T-helper 1 cell treated with Interleukin-12 subunit alpha and Interleukin-12 subunit beta and Interleukin-4 antibody, amounts not matched to agents 30 μg/mL and 1 μg/mL, for 36 hours (primary cell): ENCODE data around the gene OCLN.
"Not testable (repeated sequence)": the region's sequence is repeated elsewhere in the genome, so short reads cannot be mapped to it uniquely, and the experiment has no call there.

Source experiments
- H3K27ac Mint-ChIP-seq: one replicate; pipeline ENCODE4 v1.8.0; 2021; ENCODE audit warnings: mild to moderate bottlenecking, mixed read lengths
- H3K27me3 Mint-ChIP-seq: one replicate; pipeline ENCODE4 v1.8.0; 2021; ENCODE audit warnings: low read depth, mixed read lengths
- H3K36me3 Mint-ChIP-seq: one replicate; pipeline ENCODE4 v1.8.0; 2021; ENCODE audit warnings: low read depth, mixed read lengths
- H3K4me1 Mint-ChIP-seq: one replicate; pipeline ENCODE4 v1.8.0; 2021; ENCODE audit warnings: low read depth, mixed read lengths
- H3K4me3 Mint-ChIP-seq: one replicate; pipeline ENCODE4 v1.8.0; 2021; ENCODE audit warnings: mild to moderate bottlenecking, moderate library complexity, mixed read lengths
- H3K9me3 Mint-ChIP-seq: one replicate; pipeline ENCODE4 v1.8.0; 2021; ENCODE audit warnings: mixed read lengths

Gene OCLN

DNA sequence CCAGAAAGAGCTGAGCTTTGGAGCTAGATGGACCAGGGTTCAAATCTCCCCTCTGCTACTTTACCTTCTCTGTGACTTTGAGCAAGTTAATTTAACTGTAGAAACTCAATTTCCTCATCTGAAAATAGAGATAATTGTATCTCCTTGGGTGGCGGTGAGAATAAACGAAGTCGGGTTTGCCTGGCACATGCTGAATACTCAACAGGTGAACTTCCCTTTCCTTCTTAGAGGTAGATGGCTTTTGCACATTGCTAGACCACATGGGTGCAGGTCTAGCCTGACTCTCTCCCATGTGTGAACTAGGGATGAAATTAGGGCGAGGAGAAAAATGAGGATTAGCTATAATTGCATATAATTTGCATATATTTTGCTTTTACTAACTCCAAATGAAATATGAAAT, 36.0 kb downstream of the OCLN start:
- Mint-ChIP-seq H3K27ac (no peak overlapping the region), H3K9me3 (no peaks in the 10 kb centered on the region), H3K4me3 (no peak overlapping the region), H3K27me3 (peaks cover 22% of the 10 kb centered on the region), H3K36me3 (no peaks in the 10 kb centered on the region), H3K4me1 (no peaks in the 10 kb centered on the region)

GRCh38 chr5:69530561-69531405, 38.2 kb downstream of the OCLN start:
- no peaks in the 10 kb centered on the region for H3K36me3 Mint-ChIP-seq

GRCh38 chr5:69531406-69531801, 38.8 kb downstream of the OCLN start:
- Mint-ChIP-seq H3K27me3 (peaks cover 22% of the 10 kb centered on the region), H3K4me3 (no peak overlapping the region)

More at GRCh38 chr5:69530561-69531405, 38.2 kb downstream of the OCLN start:
- Mint-ChIP-seq H3K9me3 (no peaks in the 10 kb centered on the region), H3K4me3 (no peak overlapping the region), H3K27me3 (peaks cover 22% of the 10 kb centered on the region), H3K4me1 (no peaks in the 10 kb centered on the region), H3K27ac (no peak overlapping the region)

GRCh38 chr5:69537911-69538310, 45.3 kb downstream of the OCLN start:
- not testable (repeated sequence) for H3K4me1 Mint-ChIP-seq, H3K27me3 Mint-ChIP-seq, H3K27ac Mint-ChIP-seq, H3K36me3 Mint-ChIP-seq, H3K4me3 Mint-ChIP-seq, H3K9me3 Mint-ChIP-seq

More at GRCh38 chr5:69531406-69531801, 38.8 kb downstream of the OCLN start:
- no peaks in the 10 kb centered on the region for H3K4me1 Mint-ChIP-seq
- no peak overlapping the region for H3K27ac Mint-ChIP-seq
- no peaks in the 10 kb centered on the region for H3K36me3 Mint-ChIP-seq
- no peaks in the 10 kb centered on the region for H3K9me3 Mint-ChIP-seq

DNA sequence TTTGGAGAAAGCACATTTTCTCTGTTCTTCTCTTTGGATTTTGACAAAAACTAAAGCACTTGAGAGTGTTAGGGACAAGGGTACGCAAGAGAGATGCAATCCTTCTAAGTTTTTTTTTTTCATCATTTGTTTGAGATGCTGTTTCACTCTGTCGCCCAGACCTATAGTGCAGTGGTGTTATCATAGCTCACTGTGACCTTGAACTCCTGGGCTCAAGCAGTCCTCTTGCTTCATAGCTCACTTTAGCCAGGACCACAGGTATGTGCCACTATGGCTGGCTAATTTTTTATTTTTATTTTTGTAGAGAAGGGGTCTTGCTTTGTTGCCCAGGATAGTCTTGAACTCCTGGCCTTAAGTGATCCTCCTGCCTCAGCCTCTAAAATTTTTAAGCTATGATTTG, 46.1 kb downstream of the OCLN start:
- not testable (repeated sequence) for H3K4me3 Mint-ChIP-seq, H3K9me3 Mint-ChIP-seq, H3K27ac Mint-ChIP-seq, H3K4me1 Mint-ChIP-seq, H3K27me3 Mint-ChIP-seq, H3K36me3 Mint-ChIP-seq

DNA sequence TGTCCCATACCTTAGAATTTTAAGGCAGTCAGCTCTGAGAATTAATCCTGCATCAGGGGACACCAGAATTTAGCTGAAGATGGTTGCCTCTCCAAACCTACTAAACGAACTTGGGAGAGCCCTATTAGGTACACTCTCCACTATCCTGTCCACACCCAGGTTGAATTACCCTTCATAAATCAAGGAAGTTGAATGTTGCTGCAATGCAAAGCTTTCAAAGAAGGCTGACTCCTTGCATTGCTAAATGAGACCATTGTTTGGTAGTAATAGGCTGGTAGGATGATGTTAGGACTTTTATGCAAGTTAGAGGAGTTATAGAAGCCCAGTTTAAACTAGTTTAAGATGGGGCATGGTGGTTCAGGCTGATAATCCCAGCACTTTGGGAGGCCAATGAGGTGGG, 48.8 kb downstream of the OCLN start:
- H3K4me3 Mint-ChIP-seq, H3K9me3 Mint-ChIP-seq, H3K27me3 Mint-ChIP-seq, H3K27ac Mint-ChIP-seq, H3K36me3 Mint-ChIP-seq, H3K4me1 Mint-ChIP-seq: not testable (repeated sequence)

DNA sequence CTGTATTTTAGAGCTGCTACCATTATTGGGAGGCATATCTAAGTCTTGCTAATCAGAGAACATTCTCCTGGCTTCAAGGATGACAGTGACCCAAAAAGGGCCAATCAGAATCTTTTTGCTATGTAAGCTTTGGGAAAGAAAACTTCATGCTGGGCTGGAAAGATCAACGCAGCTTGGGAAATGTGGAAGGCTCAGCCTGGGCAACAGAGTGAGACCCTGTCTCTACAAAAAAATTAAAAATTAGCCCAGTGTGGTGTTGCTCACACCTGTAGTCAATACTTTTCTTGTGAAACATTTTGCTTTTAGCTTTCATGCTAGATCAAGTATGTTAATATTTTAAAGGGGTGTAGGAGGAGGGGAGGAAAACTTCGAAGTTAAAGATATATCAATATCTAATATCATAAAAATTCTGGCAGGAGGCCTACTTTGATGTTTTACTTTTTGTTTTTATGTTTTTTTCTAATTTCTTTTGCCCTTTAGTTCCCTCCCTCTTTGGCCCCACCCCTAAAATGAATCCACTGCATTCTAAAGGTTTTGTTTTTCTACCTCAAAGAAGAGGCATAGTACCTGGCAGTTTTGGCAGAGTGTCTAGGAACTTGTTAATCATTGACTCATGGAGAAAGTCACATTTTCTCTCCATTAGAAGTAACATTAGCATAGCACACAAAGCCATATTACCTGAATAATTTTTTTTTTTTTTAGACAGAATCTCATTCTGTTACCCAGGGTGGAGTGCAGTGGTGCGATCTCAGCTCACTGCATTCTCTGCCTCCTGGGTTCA, 50.4 kb downstream of the OCLN start:
- not testable (repeated sequence) for H3K27me3 Mint-ChIP-seq, H3K4me1 Mint-ChIP-seq, H3K4me3 Mint-ChIP-seq, H3K27ac Mint-ChIP-seq, H3K36me3 Mint-ChIP-seq, H3K9me3 Mint-ChIP-seq

DNA sequence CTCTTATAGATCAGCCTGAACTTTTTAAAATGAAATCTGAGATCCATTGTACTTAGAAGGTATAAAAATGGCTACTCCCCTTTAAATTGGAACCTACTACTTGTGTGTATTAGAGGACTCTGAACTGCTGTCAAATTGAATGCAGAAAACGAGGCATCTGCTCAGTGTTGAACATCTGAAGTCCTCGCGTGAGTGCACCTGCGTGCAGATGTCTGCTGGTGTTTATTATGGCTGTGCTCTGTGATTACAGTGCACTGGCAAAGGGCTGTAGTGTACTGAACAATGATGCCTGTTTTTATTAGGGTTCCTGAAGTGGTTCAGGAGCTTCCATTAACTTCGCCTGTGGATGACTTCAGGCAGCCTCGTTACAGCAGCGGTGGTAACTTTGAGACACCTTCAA, 52.0 kb downstream of the OCLN start:
- H3K36me3 Mint-ChIP-seq, H3K4me1 Mint-ChIP-seq, H3K27me3 Mint-ChIP-seq, H3K27ac Mint-ChIP-seq, H3K9me3 Mint-ChIP-seq, H3K4me3 Mint-ChIP-seq: not testable (repeated sequence)

GRCh38 chr5:69559908-69560330, 67.3 kb downstream of the OCLN start, which contains the start of gene GTF2H2C:
GTF2H2C (plus strand) TSS chr5:69560191; CDS start chr5:69565133, 4,942 bp downstream.
- not testable (repeated sequence) for H3K27me3 Mint-ChIP-seq, H3K36me3 Mint-ChIP-seq, H3K4me1 Mint-ChIP-seq, H3K9me3 Mint-ChIP-seq
- H3K4me3 Mint-ChIP-seq, result peak within 1 kb of the TSS; percentile 92
- peak within 1 kb of the TSS; percentile 85 for H3K27ac Mint-ChIP-seq

DNA sequence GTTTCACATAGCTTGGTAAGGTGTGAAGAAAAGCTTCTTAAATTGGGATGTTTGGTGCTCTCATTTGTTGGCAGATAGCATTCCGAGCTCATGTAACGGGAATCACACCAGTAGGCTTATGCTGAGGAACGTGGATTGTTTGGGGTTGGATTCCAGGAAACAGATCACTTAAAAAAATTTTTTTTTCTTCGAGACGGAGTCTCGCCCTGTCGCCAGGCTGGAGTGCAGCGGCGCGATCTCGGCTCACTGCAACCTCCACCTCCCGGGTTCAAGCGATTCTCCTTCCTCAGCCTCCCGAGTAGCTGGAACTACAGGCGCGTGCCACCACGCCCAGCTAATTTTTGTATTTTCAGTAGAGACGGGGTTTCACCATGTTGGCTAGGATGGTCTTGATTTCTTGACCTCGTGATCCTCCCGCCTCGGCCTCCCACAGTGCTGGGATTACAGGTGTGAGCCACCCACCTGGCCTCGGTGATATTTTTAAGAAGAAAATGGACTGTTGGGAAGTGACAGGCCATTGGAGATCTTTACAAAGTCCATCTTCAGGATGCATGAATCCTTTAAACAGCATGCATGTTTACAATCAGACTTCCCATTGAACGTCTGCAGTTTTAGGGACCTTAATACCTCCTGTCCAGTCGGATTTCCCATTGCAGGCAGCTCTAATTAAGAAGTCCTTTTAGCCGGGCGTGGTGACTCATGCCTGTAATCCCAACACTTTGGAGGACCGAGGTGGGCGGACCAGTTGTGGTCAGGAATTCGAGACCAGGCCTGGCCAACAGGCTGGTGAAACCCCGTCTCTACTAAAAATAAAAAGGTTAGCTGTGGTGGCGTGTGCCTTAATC, 68.2 kb downstream of the OCLN start:
- not testable (repeated sequence) for H3K27ac Mint-ChIP-seq, H3K36me3 Mint-ChIP-seq, H3K9me3 Mint-ChIP-seq, H3K27me3 Mint-ChIP-seq, H3K4me1 Mint-ChIP-seq
- peak overlapping the region; percentile 64 for H3K4me3 Mint-ChIP-seq

DNA sequence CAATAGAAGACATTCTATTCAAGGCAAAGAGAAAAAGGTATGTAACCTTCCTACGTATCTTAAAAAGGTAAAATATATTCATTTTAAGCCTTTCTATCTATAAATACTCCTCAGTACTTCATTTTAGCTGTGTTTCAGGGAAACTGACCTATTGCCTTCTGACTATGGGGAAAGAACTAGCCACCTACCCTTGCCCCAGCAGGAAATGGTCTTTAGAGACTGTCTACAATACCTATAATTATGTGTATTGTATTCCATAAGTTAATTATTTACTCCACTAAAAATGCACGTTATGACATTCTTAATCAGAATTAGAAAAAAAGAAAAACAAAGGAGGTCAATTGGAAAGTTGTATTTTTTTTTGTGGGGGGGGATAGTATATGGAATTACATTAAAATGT, 73.6 kb downstream of the OCLN start:
- H3K4me1 Mint-ChIP-seq, H3K9me3 Mint-ChIP-seq, H3K27ac Mint-ChIP-seq, H3K4me3 Mint-ChIP-seq, H3K36me3 Mint-ChIP-seq, H3K27me3 Mint-ChIP-seq: not testable (repeated sequence)

DNA sequence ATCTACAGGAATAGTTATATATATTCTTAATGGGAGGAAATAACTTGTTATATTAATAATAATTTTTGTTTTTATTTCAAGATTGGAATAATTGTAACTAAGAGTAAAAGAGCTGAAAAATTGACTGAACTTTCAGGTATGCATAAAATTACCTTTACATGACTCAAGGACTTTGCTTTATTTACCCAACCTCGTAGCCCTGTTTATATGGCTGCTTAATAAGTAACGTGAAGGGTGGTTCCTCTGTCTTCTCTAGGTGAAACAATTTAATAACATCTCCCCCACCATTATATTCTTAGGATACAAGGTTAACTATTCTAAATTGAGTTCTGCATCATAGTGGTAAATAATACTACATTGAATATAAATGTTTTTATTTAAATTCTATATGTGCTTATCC, 75.5 kb downstream of the OCLN start:
- H3K36me3 Mint-ChIP-seq, H3K4me3 Mint-ChIP-seq, H3K4me1 Mint-ChIP-seq, H3K9me3 Mint-ChIP-seq, H3K27me3 Mint-ChIP-seq, H3K27ac Mint-ChIP-seq: not testable (repeated sequence)

DNA sequence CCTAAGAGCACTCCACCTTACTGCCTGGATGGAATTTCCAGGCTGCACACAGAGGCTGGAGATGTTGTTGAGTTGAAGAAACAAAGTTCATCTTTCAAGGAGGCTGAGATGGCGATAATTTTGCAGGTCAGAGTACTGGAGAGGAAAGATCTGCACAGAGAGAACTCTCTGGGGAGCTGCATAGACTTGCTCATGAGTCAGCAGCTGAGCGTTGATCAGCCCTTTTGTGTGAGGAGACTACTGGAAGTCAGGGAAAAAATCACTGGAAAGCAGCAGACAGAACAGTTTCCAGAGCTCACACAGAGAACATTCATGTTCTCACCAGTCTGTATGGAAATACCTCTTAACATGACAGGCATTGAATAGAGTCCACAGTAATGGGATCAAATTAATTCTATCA, 90.8 kb downstream of the OCLN start:
- not testable (repeated sequence) for H3K27me3 Mint-ChIP-seq, H3K9me3 Mint-ChIP-seq, H3K36me3 Mint-ChIP-seq, H3K4me1 Mint-ChIP-seq, H3K4me3 Mint-ChIP-seq, H3K27ac Mint-ChIP-seq

DNA sequence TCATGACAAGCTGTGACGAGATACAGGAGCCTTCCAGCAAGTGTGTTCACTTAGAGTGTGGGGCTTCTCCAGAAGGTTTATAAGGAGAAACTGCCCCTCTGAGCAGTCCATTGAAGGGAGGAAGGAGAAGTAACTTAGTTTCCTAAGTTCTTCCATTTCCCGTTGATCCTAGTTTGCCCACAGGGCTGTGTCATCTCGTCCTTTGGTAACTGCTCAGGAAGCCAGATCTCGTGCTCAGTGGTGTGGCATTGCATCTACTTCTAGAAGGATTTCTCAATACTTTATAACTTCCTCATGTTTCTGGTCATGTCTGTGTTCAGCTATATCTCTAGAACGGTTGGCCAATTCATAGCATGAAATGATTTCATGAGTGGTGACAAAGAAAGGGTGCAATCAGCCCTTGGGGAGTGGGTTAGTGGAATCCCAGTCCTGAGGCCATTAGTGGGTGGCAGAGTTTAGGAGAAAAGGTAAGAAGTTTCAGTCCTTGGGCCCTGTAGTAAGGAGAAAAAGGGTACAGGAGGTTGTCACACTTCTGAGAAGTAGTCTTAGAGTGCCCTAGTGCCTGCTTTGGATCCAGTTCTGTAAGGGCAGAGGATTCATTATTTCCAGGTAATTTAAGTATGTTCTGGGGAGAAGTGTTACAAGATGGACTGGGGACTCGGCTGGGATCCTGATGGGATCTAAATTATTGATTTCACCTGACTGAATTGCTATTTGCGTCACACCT, 103.7 kb downstream of the OCLN start:
- H3K27ac Mint-ChIP-seq, H3K9me3 Mint-ChIP-seq, H3K4me3 Mint-ChIP-seq, H3K36me3 Mint-ChIP-seq, H3K4me1 Mint-ChIP-seq, H3K27me3 Mint-ChIP-seq: not testable (repeated sequence)
